Neural cell (in vitro differentiated cells): ENCODE data around the gene SPINK2. TPM values are rescaled to one million over a fixed set of nuclear protein-coding genes. Genes with fewer than 3 reads are reported as not detected.

Experiments
- H2AFZ ChIP-seq: fragments of 200-600, 300-800 bp; sonication (generic), shearing (Covaris generic); 2 replicates; pipeline ENCODE4 v1.6.0; 2014; ENCODE audit warnings: low read depth, mild to moderate bottlenecking, antibody characterized with exemption, low read length, moderate library complexity
- H3F3A ChIP-seq: fragments of 200-600 bp; shearing (Covaris generic); 2 replicates; pipeline ENCODE4 v1.6.1; 2016; ENCODE audit warnings: mild to moderate bottlenecking, moderate library complexity, mixed read lengths, antibody characterized with exemption, low read length; ENCODE audit not compliant: insufficient read depth, poor library complexity, severe bottlenecking
- H3K27ac ChIP-seq: fragments of 200-600, 300-800 bp; sonication (generic), shearing (Covaris generic); 2 replicates; pipeline ENCODE4 v1.5.1; 2014; ENCODE audit warnings: mild to moderate bottlenecking, low read length, moderate library complexity
- H3K27me3 ChIP-seq: fragments of 300-800, 200-600 bp; sonication (generic), shearing (Covaris generic); 2 replicates; pipeline ENCODE4 v1.6.0; 2014; ENCODE audit warnings: mild to moderate bottlenecking, low read depth, low read length, moderate library complexity; ENCODE audit not compliant: insufficient read depth
- H3K36me3 ChIP-seq: fragments of 300-800, 200-600 bp; sonication (generic), shearing (Covaris generic); 2 replicates; pipeline ENCODE4 v1.5.1; 2014; ENCODE audit warnings: mild to moderate bottlenecking, antibody characterized with exemption, low read length, moderate library complexity; ENCODE audit not compliant: insufficient read depth
- H3K4me2 ChIP-seq: fragments of 300-800, 200-600 bp; sonication (generic), shearing (Covaris generic); 2 replicates; pipeline ENCODE4 v1.6.0; 2014; ENCODE audit warnings: mild to moderate bottlenecking, low read length
- H3K4me3 ChIP-seq: fragments of 300-800, 200-600 bp; sonication (generic), shearing (Covaris generic); 2 replicates; pipeline ENCODE4 v1.5.1; 2014; ENCODE audit warnings: mild to moderate bottlenecking, low read length, moderate library complexity
- H3K79me2 ChIP-seq: fragments of 200-600 bp; shearing (Covaris generic); replicated peaks from 2 replicates; pipeline ENCODE4 v1.6.0; 2014; ENCODE audit warnings: mild to moderate bottlenecking, low read length, moderate library complexity; ENCODE audit not compliant: insufficient read depth
- H3K9ac ChIP-seq: fragments of 300-800, 200-600 bp; sonication (generic), shearing (Covaris generic); 2 replicates; pipeline ENCODE4 v1.6.1; 2016; ENCODE audit warnings: mild to moderate bottlenecking, low read length, mixed read lengths
- H3K9me2 ChIP-seq: fragments of 200-600 bp; shearing (Covaris generic); 2 replicates; pipeline ENCODE4 v1.6.1; 2016; ENCODE audit warnings: mild to moderate bottlenecking, low read length, mixed read lengths; ENCODE audit not compliant: insufficient read depth
- H3K9me3 ChIP-seq: fragments of 200-600, 300-800 bp; sonication (generic), shearing (Covaris generic); 2 replicates; pipeline ENCODE4 v1.6.1; 2016; ENCODE audit warnings: mild to moderate bottlenecking, mixed run types, low read length, moderate library complexity, mixed read lengths
- H4K20me1 ChIP-seq: fragments of 200-600 bp; shearing (Covaris generic); 2 replicates; pipeline ENCODE4 v1.6.1; 2016; ENCODE audit warnings: mild to moderate bottlenecking, mixed run types; ENCODE audit not compliant: insufficient read depth
- EP300 ChIP-seq: fragments of 450-650 bp; conservative IDR thresholded peaks from 2 replicates; pipeline ENCODE4 v1.6.1; 2014; ENCODE audit warnings: antibody characterized with exemption, mild to moderate bottlenecking, moderate library complexity; ENCODE audit not compliant: poor library complexity, severe bottlenecking
- EZH2 ChIP-seq: fragments of 200-600, 300-800 bp; shearing (Covaris generic), sonication (generic); IDR thresholded peaks from 2 replicates; pipeline ENCODE4 v1.6.1; 2014; ENCODE audit warnings: antibody characterized with exemption, low read length, borderline replicate concordance, mild to moderate bottlenecking; ENCODE audit not compliant: insufficient read depth, poor library complexity, severe bottlenecking
- MXI1 ChIP-seq: fragments of 450-650 bp; conservative IDR thresholded peaks from 2 replicates; pipeline ENCODE4 v1.6.1; 2014; ENCODE audit warnings: antibody characterized with exemption, mild to moderate bottlenecking; ENCODE audit not compliant: poor library complexity, severe bottlenecking
- POLR2AphosphoS5 ChIP-seq: IDR thresholded peaks from 2 replicates; pipeline ENCODE4 v1.6.1; 2012
- RAD21 ChIP-seq: fragments of 450-650 bp; conservative IDR thresholded peaks from 2 replicates; pipeline ENCODE4 v1.6.1; 2014; ENCODE audit warnings: antibody characterized with exemption, mild to moderate bottlenecking, moderate library complexity
- SMC3 ChIP-seq: fragments of 450-650 bp; conservative IDR thresholded peaks from 2 replicates; pipeline ENCODE4 v1.6.1; 2014; ENCODE audit warnings: antibody characterized with exemption, mild to moderate bottlenecking, moderate library complexity; ENCODE audit not compliant: poor library complexity
- TAF1 ChIP-seq: IDR thresholded peaks from 2 replicates; pipeline ENCODE4 v1.6.1; 2012; ENCODE audit warnings: low read depth
- polyA plus RNA-seq: library from polyadenylated mRNA; depleted of rRNA; stranded (reverse); fragments of >200 nt; gene quantifications from 2 replicates; pipeline ENCODE4 v1.2.3, GENCODE V29; 2014
- TF ChIP-seq, protein P1 (sequence below): fragments of 450-650 bp; IDR thresholded peaks from 2 replicates; pipeline ENCODE4 v1.5.1; 2014; ENCODE audit warnings: antibody characterized with exemption, mild to moderate bottlenecking, moderate library complexity; ENCODE audit not compliant: poor library complexity, severe bottlenecking
- TF ChIP-seq, protein P2 (sequence below): IDR thresholded peaks from 2 replicates; pipeline ENCODE4 v1.6.1; 2012; ENCODE audit warnings: borderline replicate concordance

Gene SPINK2
- polyA plus RNA-seq, 1 donor from 2014 or later: 1.4 TPM

DNA sequence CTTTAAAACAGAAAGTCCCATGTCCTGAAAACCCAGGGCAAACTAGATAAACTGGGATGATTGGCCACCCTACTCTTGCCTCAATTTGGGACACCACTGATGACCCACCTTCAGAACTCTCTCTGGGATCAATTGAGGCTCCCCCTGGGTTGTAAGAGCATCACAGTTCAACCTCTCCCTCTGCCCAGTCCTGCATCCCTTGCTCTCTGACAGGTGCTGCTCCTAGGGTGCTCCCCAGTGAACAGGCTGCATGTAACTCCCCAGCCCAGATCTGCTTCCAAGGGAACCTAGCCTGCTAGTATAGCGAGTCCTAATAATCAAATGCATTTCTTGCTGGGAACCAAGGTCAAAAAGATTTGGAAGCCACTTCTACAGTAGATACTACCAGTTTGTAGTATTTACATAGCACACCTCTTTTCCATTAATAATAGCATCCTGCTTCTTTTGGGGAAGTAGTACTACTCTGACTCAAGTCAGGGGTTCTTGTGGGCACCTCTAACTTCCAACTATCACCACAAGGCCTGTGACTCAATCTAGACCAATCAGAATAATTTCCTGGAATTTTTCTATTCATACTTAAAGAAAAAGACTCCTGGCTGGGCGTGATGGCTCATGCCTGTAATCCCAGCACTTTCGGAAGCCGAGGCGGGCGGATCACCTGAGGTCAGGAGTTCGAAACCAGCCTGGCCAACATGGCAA lies 42.1 kb upstream of the SPINK2 start:
- Histone ChIP-seq H3K9ac (no peak overlapping the region), H3K4me2 (no peak overlapping the region), H4K20me1 (no peaks in the 10 kb centered on the region), H3K79me2 (no peaks in the 10 kb centered on the region), H3K4me3 (no peak overlapping the region), H3K27ac (no peak overlapping the region), H3F3A (no peaks in the 10 kb centered on the region), H3K9me2 (no peaks in the 10 kb centered on the region), H2AFZ (no peak overlapping the region), H3K27me3 (no peaks in the 10 kb centered on the region), H3K9me3 (no peaks in the 10 kb centered on the region), H3K36me3 (no peaks in the 10 kb centered on the region)
- TF ChIP-seq EZH2: no peak
- no peak for TF ChIP-seq RAD21
- no peak for TF ChIP-seq SMC3
- TF ChIP-seq, protein P1, sequence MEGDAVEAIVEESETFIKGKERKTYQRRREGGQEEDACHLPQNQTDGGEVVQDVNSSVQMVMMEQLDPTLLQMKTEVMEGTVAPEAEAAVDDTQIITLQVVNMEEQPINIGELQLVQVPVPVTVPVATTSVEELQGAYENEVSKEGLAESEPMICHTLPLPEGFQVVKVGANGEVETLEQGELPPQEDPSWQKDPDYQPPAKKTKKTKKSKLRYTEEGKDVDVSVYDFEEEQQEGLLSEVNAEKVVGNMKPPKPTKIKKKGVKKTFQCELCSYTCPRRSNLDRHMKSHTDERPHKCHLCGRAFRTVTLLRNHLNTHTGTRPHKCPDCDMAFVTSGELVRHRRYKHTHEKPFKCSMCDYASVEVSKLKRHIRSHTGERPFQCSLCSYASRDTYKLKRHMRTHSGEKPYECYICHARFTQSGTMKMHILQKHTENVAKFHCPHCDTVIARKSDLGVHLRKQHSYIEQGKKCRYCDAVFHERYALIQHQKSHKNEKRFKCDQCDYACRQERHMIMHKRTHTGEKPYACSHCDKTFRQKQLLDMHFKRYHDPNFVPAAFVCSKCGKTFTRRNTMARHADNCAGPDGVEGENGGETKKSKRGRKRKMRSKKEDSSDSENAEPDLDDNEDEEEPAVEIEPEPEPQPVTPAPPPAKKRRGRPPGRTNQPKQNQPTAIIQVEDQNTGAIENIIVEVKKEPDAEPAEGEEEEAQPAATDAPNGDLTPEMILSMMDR: no peak
- no peak for TF ChIP-seq TAF1
- TF ChIP-seq, protein P2, sequence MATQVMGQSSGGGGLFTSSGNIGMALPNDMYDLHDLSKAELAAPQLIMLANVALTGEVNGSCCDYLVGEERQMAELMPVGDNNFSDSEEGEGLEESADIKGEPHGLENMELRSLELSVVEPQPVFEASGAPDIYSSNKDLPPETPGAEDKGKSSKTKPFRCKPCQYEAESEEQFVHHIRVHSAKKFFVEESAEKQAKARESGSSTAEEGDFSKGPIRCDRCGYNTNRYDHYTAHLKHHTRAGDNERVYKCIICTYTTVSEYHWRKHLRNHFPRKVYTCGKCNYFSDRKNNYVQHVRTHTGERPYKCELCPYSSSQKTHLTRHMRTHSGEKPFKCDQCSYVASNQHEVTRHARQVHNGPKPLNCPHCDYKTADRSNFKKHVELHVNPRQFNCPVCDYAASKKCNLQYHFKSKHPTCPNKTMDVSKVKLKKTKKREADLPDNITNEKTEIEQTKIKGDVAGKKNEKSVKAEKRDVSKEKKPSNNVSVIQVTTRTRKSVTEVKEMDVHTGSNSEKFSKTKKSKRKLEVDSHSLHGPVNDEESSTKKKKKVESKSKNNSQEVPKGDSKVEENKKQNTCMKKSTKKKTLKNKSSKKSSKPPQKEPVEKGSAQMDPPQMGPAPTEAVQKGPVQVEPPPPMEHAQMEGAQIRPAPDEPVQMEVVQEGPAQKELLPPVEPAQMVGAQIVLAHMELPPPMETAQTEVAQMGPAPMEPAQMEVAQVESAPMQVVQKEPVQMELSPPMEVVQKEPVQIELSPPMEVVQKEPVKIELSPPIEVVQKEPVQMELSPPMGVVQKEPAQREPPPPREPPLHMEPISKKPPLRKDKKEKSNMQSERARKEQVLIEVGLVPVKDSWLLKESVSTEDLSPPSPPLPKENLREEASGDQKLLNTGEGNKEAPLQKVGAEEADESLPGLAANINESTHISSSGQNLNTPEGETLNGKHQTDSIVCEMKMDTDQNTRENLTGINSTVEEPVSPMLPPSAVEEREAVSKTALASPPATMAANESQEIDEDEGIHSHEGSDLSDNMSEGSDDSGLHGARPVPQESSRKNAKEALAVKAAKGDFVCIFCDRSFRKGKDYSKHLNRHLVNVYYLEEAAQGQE: no peak
- TF ChIP-seq EP300: no peak
- TF ChIP-seq POLR2AphosphoS5: no peak
- no peak for TF ChIP-seq MXI1

DNA sequence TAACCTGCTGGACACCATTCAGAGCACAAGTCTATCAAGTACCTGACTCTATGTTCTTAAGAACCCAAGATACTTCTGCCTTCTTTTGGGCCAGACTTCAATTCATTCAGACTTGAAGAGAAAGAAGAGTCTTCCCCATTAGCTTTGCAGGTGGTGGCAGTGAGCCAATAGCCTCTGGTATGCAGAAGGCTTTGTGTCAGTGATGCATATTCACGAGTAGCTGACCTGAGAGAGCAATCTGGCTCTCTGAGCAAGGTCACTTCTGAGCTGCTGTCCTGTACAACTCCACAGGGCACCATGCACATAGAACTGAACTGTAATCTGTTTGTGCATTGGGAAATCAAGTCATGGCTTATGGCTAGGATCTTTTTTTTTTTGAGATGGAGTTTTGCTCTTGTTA lies 39.9 kb upstream of the SPINK2 start:
- Histone ChIP-seq H3K4me2 (no peak overlapping the region), H3K9me3 (no peaks in the 10 kb centered on the region), H3K36me3 (no peaks in the 10 kb centered on the region), H3K9me2 (no peaks in the 10 kb centered on the region), H3K27me3 (no peaks in the 10 kb centered on the region), H3K79me2 (no peaks in the 10 kb centered on the region), H4K20me1 (no peaks in the 10 kb centered on the region), H3K27ac (no peak overlapping the region), H3K4me3 (no peak overlapping the region), H3K9ac (no peak overlapping the region), H3F3A (no peaks in the 10 kb centered on the region), H2AFZ (no peak overlapping the region)
- TF ChIP-seq, protein P2: no peak
- TF ChIP-seq TAF1 (no peak), RAD21 (no peak), POLR2AphosphoS5 (no peak), MXI1 (no peak), EZH2 (no peak), EP300 (no peak), SMC3 (no peak)
- TF ChIP-seq, protein P1: no peak
